HepG2 (cell line): ENCODE data around the gene GYS1. TPM values are rescaled to one million over a fixed set of nuclear protein-coding genes. Genes with fewer than 3 reads are reported as not detected.
A peak's percentile ranks its signal among the peaks of the same experiment; 100 is the strongest.

ENCODE experiments used
- ATF7-NPFF ChIP-seq: sonication (generic); formaldehyde crosslinking; IDR thresholded peaks from 2 replicates; pipeline ENCODE4 v1.8.1; 2023; ENCODE audit warnings: mild to moderate bottlenecking, low read depth, missing genetic modification reagents, moderate library complexity
- CAMTA2 ChIP-seq: sonication (generic); formaldehyde crosslinking; IDR thresholded peaks from 2 replicates; pipeline ENCODE4 v1.4.0; 2020; ENCODE audit warnings: mild to moderate bottlenecking, missing genetic modification reagents, borderline replicate concordance
- KLF6 ChIP-seq: IDR thresholded peaks from 2 replicates; pipeline ENCODE4 v1.8.0; 2016; ENCODE audit warnings: missing biosample characterization, missing genetic modification reagents
- MAF1 ChIP-seq: sonication (generic); formaldehyde crosslinking; IDR thresholded peaks from 2 replicates; pipeline ENCODE4 v1.5.0; 2020; ENCODE audit warnings: missing genetic modification reagents, borderline replicate concordance
- RFX5 ChIP-seq: IDR thresholded peaks from 2 replicates; pipeline ENCODE4 v1.6.1; 2011; ENCODE audit warnings: low read depth, low read length, improper control_type of control experiment
- RFXANK ChIP-seq: IDR thresholded peaks from 2 replicates; pipeline ENCODE4 v1.6.1; 2016
- SATB2 ChIP-seq: sonication (generic); formaldehyde crosslinking; IDR thresholded peaks from 2 replicates; pipeline ENCODE4 v1.5.0; 2020; ENCODE audit warnings: missing genetic modification reagents
- polyA plus RNA-seq, 8 experiments: library from polyadenylated mRNA; depleted of rRNA in 3 of 8; stranded (reverse) in 7 of 8; unstranded in 1 of 8; fragments of >200 nt; fragmentation: Illumina TruSeq in 4 of 8; extraction: Trizol in 4 of 8; gene quantifications; 2 replicates each; pipeline versions ENCODE4 v1.2.1 to v1.2.3, GENCODE V29; 2011 to 2016; ENCODE audit warnings: low read depth in 4 of 8, missing spikeins in 1 of 8, mixed read lengths in 1 of 8; ENCODE audit not compliant: insufficient read depth in 1 of 8
- total RNA-seq, 5 experiments: library from RNA; depleted of rRNA; stranded (reverse); fragments of >200 nt; fragmentation: Illumina TruSeq; extraction: Trizol; gene quantifications; 2 replicates each; pipeline ENCODE4 v1.2.3, GENCODE V29; 2016; ENCODE audit warnings: low read depth in 1 of 5
- TF ChIP-seq, protein P1 (sequence below): sonication (generic); formaldehyde crosslinking; IDR thresholded peaks from 2 replicates; pipeline ENCODE4 v1.4.0; 2020; ENCODE audit warnings: missing genetic modification reagents
- TF ChIP-seq, protein P2 (sequence below): sonication (generic); formaldehyde crosslinking; IDR thresholded peaks from 2 replicates; pipeline ENCODE4 v1.4.0; 2020; ENCODE audit warnings: missing genetic modification reagents, borderline replicate concordance
- TF ChIP-seq, protein P3 (sequence below), 2 experiments: IDR thresholded peaks; 2 replicates each; pipeline ENCODE4 v1.6.1; 2011 to 2012; ENCODE audit warnings: low read length in 2 of 2, borderline replicate concordance in 1 of 2, low read depth in 1 of 2, mild to moderate bottlenecking in 1 of 2, moderate library complexity in 1 of 2
- TF ChIP-seq, protein P4 (sequence below): sonication (generic); formaldehyde crosslinking; IDR thresholded peaks from 2 replicates; pipeline ENCODE4 v1.5.1; 2020; ENCODE audit warnings: missing genetic modification reagents, mild to moderate bottlenecking, borderline replicate concordance
- TF ChIP-seq, protein P5 (sequence below): sonication (generic); formaldehyde crosslinking; IDR thresholded peaks from 2 replicates; pipeline ENCODE4 v1.4.0; 2020; ENCODE audit warnings: mild to moderate bottlenecking, low read depth, missing genetic modification reagents

The GYS1 gene
- total and polyA plus RNA-seq, 2 of the 13 experiments (the other 11 are each of a cell fraction or from before 2014, with no cell fraction given), result 18.4 to 42.1 TPM

DNA sequence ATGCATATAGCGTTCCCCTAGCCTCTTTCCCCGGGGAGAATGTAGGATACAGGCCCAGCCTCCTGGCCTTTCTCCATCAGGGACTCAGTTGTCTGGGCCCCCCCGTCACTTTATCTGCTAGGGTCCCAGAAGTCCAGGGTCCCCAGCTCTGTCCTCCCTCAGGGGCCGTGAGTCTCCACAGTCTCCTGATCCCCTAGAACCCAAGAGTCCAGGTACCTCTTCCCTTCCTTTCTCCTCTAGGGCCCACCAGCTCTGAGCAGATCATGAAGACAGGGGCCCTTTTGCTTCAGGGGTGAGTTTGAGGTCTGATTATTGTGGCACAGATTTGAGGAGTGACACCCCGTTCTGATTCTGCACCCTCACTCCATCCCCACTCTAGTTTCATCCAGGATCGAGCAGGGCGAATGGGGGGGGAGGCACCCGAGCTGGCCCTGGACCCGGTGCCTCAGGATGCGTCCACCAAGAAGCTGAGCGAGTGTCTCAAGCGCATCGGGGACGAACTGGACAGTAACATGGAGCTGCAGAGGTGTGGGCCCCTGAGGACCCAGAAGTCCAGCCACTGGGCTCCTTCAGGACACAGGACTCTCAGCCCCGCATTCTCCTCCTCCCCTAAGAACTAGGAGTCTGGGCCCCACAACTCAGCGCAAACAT is 37.7 kb downstream of the GYS1 start (continued):
- TF ChIP-seq, protein P1, sequence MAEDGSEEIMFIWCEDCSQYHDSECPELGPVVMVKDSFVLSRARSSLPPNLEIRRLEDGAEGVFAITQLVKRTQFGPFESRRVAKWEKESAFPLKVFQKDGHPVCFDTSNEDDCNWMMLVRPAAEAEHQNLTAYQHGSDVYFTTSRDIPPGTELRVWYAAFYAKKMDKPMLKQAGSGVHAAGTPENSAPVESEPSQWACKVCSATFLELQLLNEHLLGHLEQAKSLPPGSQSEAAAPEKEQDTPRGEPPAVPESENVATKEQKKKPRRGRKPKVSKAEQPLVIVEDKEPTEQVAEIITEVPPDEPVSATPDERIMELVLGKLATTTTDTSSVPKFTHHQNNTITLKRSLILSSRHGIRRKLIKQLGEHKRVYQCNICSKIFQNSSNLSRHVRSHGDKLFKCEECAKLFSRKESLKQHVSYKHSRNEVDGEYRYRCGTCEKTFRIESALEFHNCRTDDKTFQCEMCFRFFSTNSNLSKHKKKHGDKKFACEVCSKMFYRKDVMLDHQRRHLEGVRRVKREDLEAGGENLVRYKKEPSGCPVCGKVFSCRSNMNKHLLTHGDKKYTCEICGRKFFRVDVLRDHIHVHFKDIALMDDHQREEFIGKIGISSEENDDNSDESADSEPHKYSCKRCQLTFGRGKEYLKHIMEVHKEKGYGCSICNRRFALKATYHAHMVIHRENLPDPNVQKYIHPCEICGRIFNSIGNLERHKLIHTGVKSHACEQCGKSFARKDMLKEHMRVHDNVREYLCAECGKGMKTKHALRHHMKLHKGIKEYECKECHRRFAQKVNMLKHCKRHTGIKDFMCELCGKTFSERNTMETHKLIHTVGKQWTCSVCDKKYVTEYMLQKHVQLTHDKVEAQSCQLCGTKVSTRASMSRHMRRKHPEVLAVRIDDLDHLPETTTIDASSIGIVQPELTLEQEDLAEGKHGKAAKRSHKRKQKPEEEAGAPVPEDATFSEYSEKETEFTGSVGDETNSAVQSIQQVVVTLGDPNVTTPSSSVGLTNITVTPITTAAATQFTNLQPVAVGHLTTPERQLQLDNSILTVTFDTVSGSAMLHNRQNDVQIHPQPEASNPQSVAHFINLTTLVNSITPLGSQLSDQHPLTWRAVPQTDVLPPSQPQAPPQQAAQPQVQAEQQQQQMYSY, result no peak
- TF ChIP-seq CAMTA2 (CRISPR knock-in tag) (no peak), MAF1 (CRISPR knock-in tag) (peak; percentile 62; the same call in 1 of the 2 replicates), SATB2 (no peak), KLF6 (CRISPR knock-in tag) (no peak), ATF7-NPFF (no peak), RFXANK (CRISPR knock-in tag) (no peak), RFX5 (no peak)
- TF ChIP-seq, protein P2, sequence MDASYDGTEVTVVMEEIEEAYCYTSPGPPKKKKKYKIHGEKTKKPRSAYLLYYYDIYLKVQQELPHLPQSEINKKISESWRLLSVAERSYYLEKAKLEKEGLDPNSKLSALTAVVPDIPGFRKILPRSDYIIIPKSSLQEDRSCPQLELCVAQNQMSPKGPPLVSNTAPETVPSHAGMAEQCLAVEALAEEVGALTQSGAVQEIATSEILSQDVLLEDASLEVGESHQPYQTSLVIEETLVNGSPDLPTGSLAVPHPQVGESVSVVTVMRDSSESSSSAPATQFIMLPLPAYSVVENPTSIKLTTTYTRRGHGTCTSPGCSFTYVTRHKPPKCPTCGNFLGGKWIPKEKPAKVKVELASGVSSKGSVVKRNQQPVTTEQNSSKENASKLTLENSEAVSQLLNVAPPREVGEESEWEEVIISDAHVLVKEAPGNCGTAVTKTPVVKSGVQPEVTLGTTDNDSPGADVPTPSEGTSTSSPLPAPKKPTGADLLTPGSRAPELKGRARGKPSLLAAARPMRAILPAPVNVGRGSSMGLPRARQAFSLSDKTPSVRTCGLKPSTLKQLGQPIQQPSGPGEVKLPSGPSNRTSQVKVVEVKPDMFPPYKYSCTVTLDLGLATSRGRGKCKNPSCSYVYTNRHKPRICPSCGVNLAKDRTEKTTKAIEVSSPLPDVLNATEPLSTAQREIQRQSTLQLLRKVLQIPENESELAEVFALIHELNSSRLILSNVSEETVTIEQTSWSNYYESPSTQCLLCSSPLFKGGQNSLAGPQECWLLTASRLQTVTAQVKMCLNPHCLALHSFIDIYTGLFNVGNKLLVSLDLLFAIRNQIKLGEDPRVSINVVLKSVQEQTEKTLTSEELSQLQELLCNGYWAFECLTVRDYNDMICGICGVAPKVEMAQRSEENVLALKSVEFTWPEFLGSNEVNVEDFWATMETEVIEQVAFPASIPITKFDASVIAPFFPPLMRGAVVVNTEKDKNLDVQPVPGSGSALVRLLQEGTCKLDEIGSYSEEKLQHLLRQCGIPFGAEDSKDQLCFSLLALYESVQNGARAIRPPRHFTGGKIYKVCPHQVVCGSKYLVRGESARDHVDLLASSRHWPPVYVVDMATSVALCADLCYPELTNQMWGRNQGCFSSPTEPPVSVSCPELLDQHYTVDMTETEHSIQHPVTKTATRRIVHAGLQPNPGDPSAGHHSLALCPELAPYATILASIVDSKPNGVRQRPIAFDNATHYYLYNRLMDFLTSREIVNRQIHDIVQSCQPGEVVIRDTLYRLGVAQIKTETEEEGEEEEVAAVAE (CRISPR knock-in tag), result no peak
- TF ChIP-seq, protein P3, sequence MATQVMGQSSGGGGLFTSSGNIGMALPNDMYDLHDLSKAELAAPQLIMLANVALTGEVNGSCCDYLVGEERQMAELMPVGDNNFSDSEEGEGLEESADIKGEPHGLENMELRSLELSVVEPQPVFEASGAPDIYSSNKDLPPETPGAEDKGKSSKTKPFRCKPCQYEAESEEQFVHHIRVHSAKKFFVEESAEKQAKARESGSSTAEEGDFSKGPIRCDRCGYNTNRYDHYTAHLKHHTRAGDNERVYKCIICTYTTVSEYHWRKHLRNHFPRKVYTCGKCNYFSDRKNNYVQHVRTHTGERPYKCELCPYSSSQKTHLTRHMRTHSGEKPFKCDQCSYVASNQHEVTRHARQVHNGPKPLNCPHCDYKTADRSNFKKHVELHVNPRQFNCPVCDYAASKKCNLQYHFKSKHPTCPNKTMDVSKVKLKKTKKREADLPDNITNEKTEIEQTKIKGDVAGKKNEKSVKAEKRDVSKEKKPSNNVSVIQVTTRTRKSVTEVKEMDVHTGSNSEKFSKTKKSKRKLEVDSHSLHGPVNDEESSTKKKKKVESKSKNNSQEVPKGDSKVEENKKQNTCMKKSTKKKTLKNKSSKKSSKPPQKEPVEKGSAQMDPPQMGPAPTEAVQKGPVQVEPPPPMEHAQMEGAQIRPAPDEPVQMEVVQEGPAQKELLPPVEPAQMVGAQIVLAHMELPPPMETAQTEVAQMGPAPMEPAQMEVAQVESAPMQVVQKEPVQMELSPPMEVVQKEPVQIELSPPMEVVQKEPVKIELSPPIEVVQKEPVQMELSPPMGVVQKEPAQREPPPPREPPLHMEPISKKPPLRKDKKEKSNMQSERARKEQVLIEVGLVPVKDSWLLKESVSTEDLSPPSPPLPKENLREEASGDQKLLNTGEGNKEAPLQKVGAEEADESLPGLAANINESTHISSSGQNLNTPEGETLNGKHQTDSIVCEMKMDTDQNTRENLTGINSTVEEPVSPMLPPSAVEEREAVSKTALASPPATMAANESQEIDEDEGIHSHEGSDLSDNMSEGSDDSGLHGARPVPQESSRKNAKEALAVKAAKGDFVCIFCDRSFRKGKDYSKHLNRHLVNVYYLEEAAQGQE (IDR thresholded peaks at IDR 0.05; ENCODE audit: borderline replicate concordance in 1 of 2, low read depth in 1 of 2, low read length in 2 of 2), result no peak
- TF ChIP-seq, protein P4, sequence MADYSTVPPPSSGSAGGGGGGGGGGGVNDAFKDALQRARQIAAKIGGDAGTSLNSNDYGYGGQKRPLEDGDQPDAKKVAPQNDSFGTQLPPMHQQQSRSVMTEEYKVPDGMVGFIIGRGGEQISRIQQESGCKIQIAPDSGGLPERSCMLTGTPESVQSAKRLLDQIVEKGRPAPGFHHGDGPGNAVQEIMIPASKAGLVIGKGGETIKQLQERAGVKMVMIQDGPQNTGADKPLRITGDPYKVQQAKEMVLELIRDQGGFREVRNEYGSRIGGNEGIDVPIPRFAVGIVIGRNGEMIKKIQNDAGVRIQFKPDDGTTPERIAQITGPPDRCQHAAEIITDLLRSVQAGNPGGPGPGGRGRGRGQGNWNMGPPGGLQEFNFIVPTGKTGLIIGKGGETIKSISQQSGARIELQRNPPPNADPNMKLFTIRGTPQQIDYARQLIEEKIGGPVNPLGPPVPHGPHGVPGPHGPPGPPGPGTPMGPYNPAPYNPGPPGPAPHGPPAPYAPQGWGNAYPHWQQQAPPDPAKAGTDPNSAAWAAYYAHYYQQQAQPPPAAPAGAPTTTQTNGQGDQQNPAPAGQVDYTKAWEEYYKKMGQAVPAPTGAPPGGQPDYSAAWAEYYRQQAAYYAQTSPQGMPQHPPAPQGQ, result no peak
- TF ChIP-seq, protein P5, sequence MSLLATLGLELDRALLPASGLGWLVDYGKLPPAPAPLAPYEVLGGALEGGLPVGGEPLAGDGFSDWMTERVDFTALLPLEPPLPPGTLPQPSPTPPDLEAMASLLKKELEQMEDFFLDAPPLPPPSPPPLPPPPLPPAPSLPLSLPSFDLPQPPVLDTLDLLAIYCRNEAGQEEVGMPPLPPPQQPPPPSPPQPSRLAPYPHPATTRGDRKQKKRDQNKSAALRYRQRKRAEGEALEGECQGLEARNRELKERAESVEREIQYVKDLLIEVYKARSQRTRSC (CRISPR knock-in tag), result no peak
